ENCODE measurements around the gene SLC39A3.

SLC39A3 gene

DNA sequence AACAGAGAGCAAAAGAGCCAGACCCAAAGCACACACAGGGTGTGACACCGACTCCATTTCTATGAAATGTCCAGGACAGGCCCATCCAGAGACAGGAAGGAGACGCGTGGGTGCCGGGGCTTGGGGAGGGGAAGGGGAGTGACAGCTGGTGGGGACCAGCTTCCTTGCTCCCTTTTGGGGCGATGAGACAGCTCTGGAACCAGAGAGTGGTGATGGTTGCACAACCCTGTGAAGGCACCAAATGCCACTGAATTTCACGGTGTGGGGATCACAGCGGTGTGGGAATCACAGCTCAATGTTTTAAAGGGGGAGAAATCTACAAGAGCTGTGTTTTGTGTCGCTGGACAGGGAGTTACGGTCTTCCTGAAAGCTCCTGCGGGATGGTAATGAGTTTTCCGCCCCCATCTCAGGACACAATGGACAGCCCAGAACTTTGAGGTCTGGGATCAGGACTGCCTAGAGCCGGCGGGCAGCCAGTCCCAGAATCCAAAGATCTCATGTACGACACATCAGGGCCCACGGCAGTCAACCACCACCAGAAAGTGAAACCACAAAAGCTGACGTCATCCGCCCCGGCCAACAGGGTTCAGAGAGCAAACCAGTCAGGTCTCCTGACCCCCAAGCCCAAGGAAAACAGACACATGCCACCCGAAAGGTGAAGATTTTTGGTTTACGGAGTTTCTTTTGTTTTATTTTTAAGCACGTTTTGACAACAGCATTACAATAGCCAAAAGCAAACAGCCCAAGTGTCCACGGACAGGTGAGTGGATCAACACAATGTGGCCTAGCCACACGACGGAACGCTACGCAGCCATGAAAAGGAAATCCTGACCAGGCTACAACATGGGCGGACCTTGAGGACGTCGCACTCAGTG lies 36.0 kb upstream of the SLC39A3 start:
- in situ Hi-C loops (cut with MboI; ENCODE audit: low pct_unique_long_range_greater_than_20kb, low sequenced_read_pairs, unreplicated experiment), result no loop called here
- peak; percentile 86 for DNase-seq (ENCODE audit: low spot score)
- TF ChIP-seq, protein P1, sequence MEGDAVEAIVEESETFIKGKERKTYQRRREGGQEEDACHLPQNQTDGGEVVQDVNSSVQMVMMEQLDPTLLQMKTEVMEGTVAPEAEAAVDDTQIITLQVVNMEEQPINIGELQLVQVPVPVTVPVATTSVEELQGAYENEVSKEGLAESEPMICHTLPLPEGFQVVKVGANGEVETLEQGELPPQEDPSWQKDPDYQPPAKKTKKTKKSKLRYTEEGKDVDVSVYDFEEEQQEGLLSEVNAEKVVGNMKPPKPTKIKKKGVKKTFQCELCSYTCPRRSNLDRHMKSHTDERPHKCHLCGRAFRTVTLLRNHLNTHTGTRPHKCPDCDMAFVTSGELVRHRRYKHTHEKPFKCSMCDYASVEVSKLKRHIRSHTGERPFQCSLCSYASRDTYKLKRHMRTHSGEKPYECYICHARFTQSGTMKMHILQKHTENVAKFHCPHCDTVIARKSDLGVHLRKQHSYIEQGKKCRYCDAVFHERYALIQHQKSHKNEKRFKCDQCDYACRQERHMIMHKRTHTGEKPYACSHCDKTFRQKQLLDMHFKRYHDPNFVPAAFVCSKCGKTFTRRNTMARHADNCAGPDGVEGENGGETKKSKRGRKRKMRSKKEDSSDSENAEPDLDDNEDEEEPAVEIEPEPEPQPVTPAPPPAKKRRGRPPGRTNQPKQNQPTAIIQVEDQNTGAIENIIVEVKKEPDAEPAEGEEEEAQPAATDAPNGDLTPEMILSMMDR (IDR thresholded peaks at IDR 0.05; ENCODE audit: extremely low read depth, insufficient read depth, missing control alignments), result no peak

DNA sequence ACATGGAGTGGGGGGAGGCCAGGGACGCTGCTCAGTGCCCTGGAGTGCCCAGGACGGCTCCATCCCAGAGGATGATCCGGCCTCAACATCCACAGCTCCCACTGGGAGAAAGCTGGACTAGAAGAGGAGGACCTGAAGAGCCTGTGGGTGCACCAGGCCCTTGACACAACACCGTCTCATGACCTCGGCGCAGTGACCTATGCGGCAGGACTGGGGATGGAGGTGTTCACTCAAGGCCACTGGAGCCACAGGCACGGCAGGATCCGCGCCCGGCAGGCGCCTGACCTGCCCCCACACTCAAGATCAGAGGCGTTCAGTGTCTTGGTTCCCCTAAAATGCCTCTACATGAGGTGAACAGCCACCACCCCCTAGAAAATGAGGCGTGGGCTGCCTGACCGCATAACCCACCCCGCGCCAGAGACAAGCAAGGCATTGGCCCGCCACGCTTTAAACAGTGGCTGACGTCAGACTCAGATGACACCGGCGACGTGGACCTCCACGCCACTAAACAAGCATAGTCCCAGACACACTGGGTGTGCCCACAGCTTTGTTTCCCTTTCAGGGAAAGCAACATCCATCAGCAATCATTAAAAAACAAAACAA lies 35.2 kb upstream of the SLC39A3 start:
- in situ Hi-C loops (cut with MboI; ENCODE audit: low pct_unique_long_range_greater_than_20kb, low sequenced_read_pairs, unreplicated experiment), result no loop called here
- no peak for DNase-seq (ENCODE audit: low spot score)
- TF ChIP-seq, protein P1 (IDR thresholded peaks at IDR 0.05; ENCODE audit: extremely low read depth, insufficient read depth, missing control alignments), result no peak

DNA sequence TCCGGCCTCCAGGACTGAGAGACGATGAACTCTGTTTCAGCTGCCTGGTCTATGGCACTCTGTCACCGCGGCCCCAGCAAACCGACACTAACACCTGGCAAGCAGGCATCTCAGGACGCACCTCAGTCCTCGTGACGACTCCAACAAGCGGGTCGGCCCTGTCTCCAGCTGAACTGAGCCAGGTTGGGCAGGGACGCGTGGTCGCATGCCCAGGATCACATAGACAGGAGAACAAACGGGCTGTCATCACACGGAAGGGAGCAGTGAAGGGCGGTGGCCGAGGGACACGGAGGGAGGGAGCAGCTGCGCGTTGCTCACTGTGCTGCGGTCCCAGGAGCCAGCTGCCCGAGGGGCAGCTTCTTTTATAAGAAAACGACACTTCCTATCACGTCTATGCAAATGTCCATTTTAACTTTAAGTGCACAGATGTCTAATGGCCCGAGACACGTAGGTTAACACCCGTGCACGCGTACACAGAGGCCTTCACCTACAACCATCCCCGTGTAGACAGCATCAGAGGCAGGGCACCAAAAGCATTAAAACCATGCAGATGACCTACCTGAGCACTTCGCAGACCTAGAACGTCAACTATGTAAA lies 34.4 kb upstream of the SLC39A3 start:
- DNase-seq (ENCODE audit: low spot score), result no peak
- in situ Hi-C loops (cut with MboI; ENCODE audit: low pct_unique_long_range_greater_than_20kb, low sequenced_read_pairs, unreplicated experiment), result no loop called here
- TF ChIP-seq, protein P1 (IDR thresholded peaks at IDR 0.05; ENCODE audit: extremely low read depth, insufficient read depth, missing control alignments), result no peak

DNA sequence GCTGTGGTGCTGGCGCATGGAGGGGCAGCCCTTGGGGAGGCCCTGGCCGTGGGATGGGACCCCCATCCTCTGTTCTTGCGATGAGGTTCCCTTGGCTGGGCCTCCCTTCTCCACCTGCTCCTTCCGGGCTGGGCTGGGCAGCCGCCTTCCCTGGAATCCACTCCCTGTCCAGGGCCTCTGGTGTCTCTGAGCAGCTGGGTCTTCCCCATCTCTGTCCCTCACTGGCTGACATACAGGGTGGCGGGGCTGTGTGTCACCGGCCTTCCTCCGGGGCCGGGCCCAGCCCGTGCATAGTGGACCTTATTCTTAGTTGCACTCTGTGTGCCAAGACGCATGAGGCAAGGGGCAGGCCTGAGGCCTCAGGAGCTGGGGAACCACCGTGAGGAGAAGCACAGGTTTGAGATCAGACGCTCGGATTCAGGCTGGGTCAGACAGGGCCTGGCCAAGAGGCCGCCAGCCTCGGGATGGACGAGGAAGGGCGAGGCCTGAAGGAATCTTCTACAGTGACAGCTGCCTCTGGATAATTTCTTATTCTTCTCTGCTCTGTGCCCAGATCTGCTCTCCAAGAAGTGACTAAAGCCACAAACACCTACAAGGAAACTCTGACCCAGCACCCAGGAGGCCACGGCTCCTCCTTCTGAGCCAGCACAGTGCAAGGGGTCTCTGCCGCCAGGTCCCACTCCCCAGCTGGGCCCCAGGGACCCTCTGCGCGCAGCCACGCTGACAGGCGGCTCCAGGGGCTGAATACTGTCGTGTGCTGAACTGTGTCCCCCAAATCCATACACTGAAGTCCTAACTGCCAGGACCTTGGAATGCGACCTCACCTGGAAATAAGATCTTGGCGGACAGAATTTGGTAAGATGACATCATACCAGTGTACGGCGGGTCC lies 32.2 kb upstream of the SLC39A3 start:
- in situ Hi-C loops (cut with MboI; ENCODE audit: low pct_unique_long_range_greater_than_20kb, low sequenced_read_pairs, unreplicated experiment), result no loop called here
- TF ChIP-seq, protein P1 (IDR thresholded peaks at IDR 0.05; ENCODE audit: extremely low read depth, insufficient read depth, missing control alignments), result no peak
- DNase-seq (ENCODE audit: low spot score), result no peak

DNA sequence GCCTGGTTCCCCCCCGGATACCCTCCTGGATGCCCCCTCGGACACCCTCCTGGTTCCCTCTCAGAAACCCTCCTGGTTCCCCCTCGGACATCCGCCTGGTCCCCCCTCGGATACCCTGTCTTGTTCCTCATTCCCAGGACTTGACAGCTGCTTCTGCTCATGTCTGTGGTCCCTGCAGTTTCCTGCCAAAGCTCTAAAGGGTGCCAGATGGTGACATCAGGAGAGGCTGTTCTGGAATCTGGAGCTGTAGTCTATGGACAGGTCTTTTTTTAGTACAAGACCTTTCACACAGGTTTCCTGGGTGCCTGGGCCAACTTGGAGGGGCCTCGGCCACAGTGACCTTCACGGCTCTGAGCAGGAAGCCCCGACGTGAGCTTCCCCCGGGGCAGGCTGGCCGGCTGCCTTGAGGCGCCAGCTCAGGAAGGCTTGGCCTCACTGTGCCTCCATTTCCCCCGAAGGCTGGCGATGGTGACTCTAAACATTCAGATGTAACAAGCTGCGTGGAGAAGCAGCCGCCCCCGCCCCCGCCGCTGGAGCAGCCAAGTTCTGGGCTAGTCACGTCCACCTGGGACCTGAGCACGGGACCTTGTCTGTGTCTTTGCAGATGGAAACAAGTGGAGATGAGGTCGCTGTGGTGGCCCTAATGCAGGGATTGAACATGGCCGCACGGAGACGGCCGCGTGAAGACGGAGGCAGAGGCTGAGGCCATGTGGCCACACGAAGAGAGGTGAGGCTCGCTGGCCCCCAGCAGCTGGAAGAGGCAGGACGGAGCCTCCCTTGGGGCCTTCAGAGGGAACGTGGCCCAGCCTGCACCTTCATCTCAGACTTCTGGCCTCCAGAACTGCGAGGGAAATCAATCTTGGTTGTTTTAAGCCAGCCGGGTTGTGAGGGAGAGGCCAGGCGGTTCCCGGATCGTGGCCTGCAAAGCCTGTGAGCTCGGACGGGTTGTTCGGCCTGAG lies 30.5 kb upstream of the SLC39A3 start:
- no peak for DNase-seq (ENCODE audit: low spot score)
- TF ChIP-seq, protein P1 (IDR thresholded peaks at IDR 0.05; ENCODE audit: extremely low read depth, insufficient read depth, missing control alignments), result no peak
- in situ Hi-C loops (cut with MboI; ENCODE audit: low pct_unique_long_range_greater_than_20kb, low sequenced_read_pairs, unreplicated experiment), result no loop called here

All from GM13977 (cell line).